H1 (cell line): ENCODE data around the gene BIN1. TPM values are rescaled to one million over a fixed set of nuclear protein-coding genes. Genes with fewer than 3 reads are reported as not detected.
A peak's percentile ranks its signal among the peaks of the same experiment; 100 is the strongest.

ENCODE experiments used
- CTCF ChIA-PET: fragments of 300-600 bp; sonication (Branson Sonifier 250); formaldehyde crosslinking; loops from one replicate; lab custom pipeline; 2021; ENCODE audit not compliant: partially characterized antibody; lab: Charles Lee
- POLR2A ChIA-PET: fragments of 300-600 bp; sonication (Branson Sonifier 250); formaldehyde crosslinking; loops from one replicate; lab custom pipeline; 2021; ENCODE audit warnings: inconsistent platforms; ENCODE audit not compliant: partially characterized antibody; lab: Charles Lee
- DNase-seq, 2 experiments: peaks; one replicate each; pipeline versions ENCODE4 v3.0.0 to v3.0.0-alpha.2; 2010 to 2022; ENCODE audit warnings: low spot score in 2 of 2, low read depth in 1 of 2, mixed read lengths in 1 of 2
- FAIRE-seq: peaks from 2 replicates; lab custom pipeline; 2011; peaks lifted over from hg19 to GRCh38; lab: Jason Lieb, UNC
- H2AFZ ChIP-seq: 2 replicates; pipeline ENCODE4 v1.8.1; 2012; ENCODE audit warnings: low read length, inconsistent platforms
- H2AK5ac ChIP-seq: 2 replicates; pipeline ENCODE4 v1.6.1; 2013; ENCODE audit warnings: low read depth, low read length
- H2BK120ac ChIP-seq: replicated peaks from 2 replicates; pipeline ENCODE3; 2013; ENCODE audit warnings: low read depth, low read length, inconsistent platforms
- H2BK12ac ChIP-seq: 2 replicates; pipeline ENCODE4 v1.6.1; 2013; ENCODE audit warnings: low read depth, low read length
- H2BK15ac ChIP-seq: 2 replicates; pipeline ENCODE4 v1.6.1; 2013; ENCODE audit warnings: low read length
- H2BK20ac ChIP-seq: 2 replicates; pipeline ENCODE4 v1.6.1; 2013; ENCODE audit warnings: low read length
- H2BK5ac ChIP-seq: 2 replicates; pipeline ENCODE4 v1.6.1; 2013; ENCODE audit warnings: low read depth, low read length
- H3K14ac ChIP-seq: 2 replicates; pipeline ENCODE4 v1.6.1; 2013; ENCODE audit warnings: inconsistent platforms; ENCODE audit not compliant: insufficient read length
- H3K18ac ChIP-seq: 2 replicates; pipeline ENCODE4 v1.6.1; 2013; ENCODE audit warnings: low read length; ENCODE audit errors: extremely low read depth
- H3K23ac ChIP-seq: 2 replicates; pipeline ENCODE4 v1.6.1; 2013; ENCODE audit warnings: inconsistent platforms; ENCODE audit not compliant: insufficient read length
- H3K23me2 ChIP-seq: 2 replicates; pipeline ENCODE4 v1.6.1; 2013; ENCODE audit warnings: low read depth, low read length
- H3K27ac ChIP-seq: 2 replicates; pipeline ENCODE4 v1.6.1; 2011; ENCODE audit warnings: low read depth, low read length, inconsistent platforms
- H3K27me3 ChIP-seq, 4 experiments: replicated peaks in 1 of 4; 1 replicate in 1 of 4; 2 replicates in 3 of 4; pipeline versions ENCODE4 v1.6.1 to v1.8.1; 2011 to 2013; ENCODE audit warnings: low read length in 3 of 4, mild to moderate bottlenecking in 3 of 4, inconsistent platforms in 2 of 4, mixed read lengths in 2 of 4, moderate library complexity in 1 of 4; ENCODE audit not compliant: control insufficient read depth in 3 of 4, insufficient read depth in 3 of 4; ENCODE audit errors: extremely low read depth in 1 of 4
- H3K36me3 ChIP-seq, 4 experiments: 2 replicates each; pipeline versions ENCODE4 v1.6.1 to v1.8.1; 2011 to 2013; ENCODE audit warnings: mild to moderate bottlenecking in 4 of 4, low read length in 3 of 4, moderate library complexity in 2 of 4, control low read depth in 1 of 4, inconsistent platforms in 1 of 4; ENCODE audit not compliant: insufficient read depth in 4 of 4, control insufficient read depth in 2 of 4
- H3K4ac ChIP-seq: replicated peaks from 2 replicates; pipeline ENCODE3; 2013; ENCODE audit warnings: low read length, low read depth, mixed read lengths, inconsistent platforms; ENCODE audit not compliant: insufficient read length
- H3K4me1 ChIP-seq, 4 experiments: replicated peaks in 1 of 4; 1 replicate in 1 of 4; 2 replicates in 3 of 4; pipeline versions ENCODE4 v1.6.1 to v1.8.1; 2011 to 2013; ENCODE audit warnings: low read length in 3 of 4, inconsistent platforms in 2 of 4, mixed read lengths in 1 of 4; ENCODE audit not compliant: insufficient read depth in 4 of 4, control insufficient read depth in 3 of 4
- H3K4me2 ChIP-seq, 2 experiments: 2 replicates each; pipeline versions ENCODE4 v1.6.1 to v1.8.1; 2011 to 2013; ENCODE audit warnings: low read depth in 2 of 2, low read length in 2 of 2, control low read depth in 1 of 2, inconsistent platforms in 1 of 2, mild to moderate bottlenecking in 1 of 2; ENCODE audit not compliant: insufficient read depth in 1 of 2
- H3K4me3 ChIP-seq, 4 experiments: fragments of 200-600, 300-600 bp in 1 of 4; sonication (generic), shearing (Covaris generic), sonication (Bioruptor Twin) in 1 of 4; 2 replicates each; pipeline versions ENCODE4 v1.5.1 to v1.8.1; 2011 to 2016; ENCODE audit warnings: low read length in 4 of 4, low read depth in 3 of 4, control low read depth in 2 of 4, inconsistent platforms in 2 of 4, mild to moderate bottlenecking in 2 of 4, mixed read lengths in 1 of 4, moderate library complexity in 1 of 4; ENCODE audit not compliant: insufficient read depth in 2 of 4; ENCODE audit errors: extremely low read depth in 1 of 4
- H3K56ac ChIP-seq: replicated peaks from 2 replicates; pipeline ENCODE3; 2013; ENCODE audit warnings: low read depth, mild to moderate bottlenecking, mixed read lengths, low read length, inconsistent platforms; ENCODE audit not compliant: insufficient read length
- H3K79me1 ChIP-seq: 2 replicates; pipeline ENCODE4 v1.6.1; 2013; ENCODE audit warnings: low read depth, low read length, control low read depth
- H3K79me2 ChIP-seq, 2 experiments: 2 replicates each; pipeline versions ENCODE4 v1.6.1 to v1.8.1; 2012 to 2013; ENCODE audit warnings: low read length in 2 of 2, mild to moderate bottlenecking in 2 of 2, inconsistent platforms in 1 of 2; ENCODE audit not compliant: insufficient read depth in 2 of 2, control insufficient read depth in 1 of 2
- H3K9ac ChIP-seq, 4 experiments: replicated peaks in 1 of 4; 1 replicate in 1 of 4; 2 replicates in 3 of 4; pipeline versions ENCODE4 v1.6.1 to v1.8.1; 2011 to 2013; ENCODE audit warnings: low read depth in 3 of 4, low read length in 3 of 4, control low read depth in 2 of 4, mild to moderate bottlenecking in 2 of 4, moderate library complexity in 2 of 4, inconsistent platforms in 1 of 4; ENCODE audit errors: extremely low read depth in 1 of 4
- H3K9me3 ChIP-seq, 2 experiments: 2 replicates each; pipeline versions ENCODE4 v1.6.1 to v1.8.1; 2012 to 2013; ENCODE audit warnings: mild to moderate bottlenecking in 2 of 2, moderate library complexity in 2 of 2, control low read depth in 1 of 2, inconsistent platforms in 1 of 2, low read depth in 1 of 2, low read length in 1 of 2, mixed read lengths in 1 of 2; ENCODE audit not compliant: insufficient read depth in 2 of 2
- H4K20me1 ChIP-seq, 2 experiments: replicated peaks in 1 of 2; 2 replicates each; pipeline versions ENCODE3 to v1.8.1; 2011 to 2013; ENCODE audit warnings: inconsistent platforms in 2 of 2, low read length in 2 of 2, mild to moderate bottlenecking in 1 of 2; ENCODE audit not compliant: insufficient read depth in 2 of 2, control insufficient read depth in 1 of 2
- H4K5ac ChIP-seq: 2 replicates; pipeline ENCODE4 v1.6.1; 2013; ENCODE audit warnings: low read length, low read depth, mixed read lengths, inconsistent platforms; ENCODE audit not compliant: insufficient read length
- H4K8ac ChIP-seq: 2 replicates; pipeline ENCODE4 v1.8.0; 2013; ENCODE audit warnings: mild to moderate bottlenecking, moderate library complexity, low read length, inconsistent platforms; ENCODE audit not compliant: insufficient read depth; ENCODE audit errors: extremely low read depth
- H4K91ac ChIP-seq: replicated peaks from 2 replicates; pipeline ENCODE3; 2013; ENCODE audit warnings: low read length, mixed read lengths, inconsistent platforms; ENCODE audit not compliant: insufficient read length
- EZH2 ChIP-seq: fragments of 200-600 bp; sonication (generic); IDR thresholded peaks from 2 replicates; pipeline ENCODE4 v1.7.1; 2012; ENCODE audit warnings: low read depth, mild to moderate bottlenecking, moderate library complexity, low read length, inconsistent platforms; ENCODE audit not compliant: severe bottlenecking
- HDAC2 ChIP-seq, 2 experiments: fragments of 300-600 bp in 1 of 2; sonication (generic) in 1 of 2; IDR thresholded peaks; 2 replicates each; pipeline ENCODE4 v1.6.1; 2011 to 2012; ENCODE audit warnings: low read depth in 2 of 2, low read length in 2 of 2, mild to moderate bottlenecking in 2 of 2, moderate library complexity in 2 of 2, borderline replicate concordance in 1 of 2, inconsistent platforms in 1 of 2
- HDAC6 ChIP-seq: IDR thresholded peaks from one replicate; pipeline ENCODE4 v1.7.1; 2012; ENCODE audit warnings: low read depth, mild to moderate bottlenecking, inconsistent platforms, low read length, moderate library complexity
- JUN ChIP-seq: IDR thresholded peaks from 2 replicates; pipeline ENCODE4 v1.6.1; 2011; ENCODE audit warnings: low read depth, mild to moderate bottlenecking, improper control_type of control experiment, low read length
- KDM4A ChIP-seq: IDR thresholded peaks from one replicate; pipeline ENCODE4 v1.7.1; 2012; ENCODE audit warnings: low read depth, mild to moderate bottlenecking, moderate library complexity, low read length, inconsistent platforms; ENCODE audit not compliant: severe bottlenecking
- KDM5A ChIP-seq: fragments of 200-600 bp; IDR thresholded peaks from 2 replicates; pipeline ENCODE4 v1.7.1; 2012; ENCODE audit warnings: mild to moderate bottlenecking, low read length, inconsistent platforms, mixed read lengths
- MAX ChIP-seq: IDR thresholded peaks from 2 replicates; pipeline ENCODE4 v1.6.1; 2012; ENCODE audit warnings: inconsistent platforms
- RAD21 ChIP-seq, 2 experiments: IDR thresholded peaks in 1 of 2; conservative IDR thresholded peaks in 1 of 2; 2 replicates each; pipeline ENCODE4 v1.6.1; 2011; ENCODE audit warnings: low read depth in 2 of 2, low read length in 2 of 2, improper control_type of control experiment in 1 of 2, inconsistent platforms in 1 of 2, mild to moderate bottlenecking in 1 of 2, moderate library complexity in 1 of 2
- RNF2 ChIP-seq: fragments of 200-900, 300-1000 bp; sonication (generic); IDR thresholded peaks from 2 replicates; pipeline ENCODE4 v1.7.1; 2016; ENCODE audit warnings: borderline replicate concordance, low read depth, mild to moderate bottlenecking, antibody characterized with exemption, low read length; ENCODE audit not compliant: poor library complexity, severe bottlenecking; ENCODE audit errors: missing control alignments
- SIX5 ChIP-seq: IDR thresholded peaks from 2 replicates; pipeline ENCODE4 v1.6.1; 2011; ENCODE audit warnings: mild to moderate bottlenecking, low read depth, low read length
- WGBS, 2 experiments: shearing (Covaris generic) in 1 of 2; methylation state at CpG; one replicate each; pipeline versions ENCODE4 v1.1.6 to v1.1.7; 2013 to 2015; ENCODE audit warnings: low lambda C conversion rate in 2 of 2, mixed read lengths in 2 of 2, inconsistent platforms in 1 of 2, low coverage in 1 of 2, missing lambda C conversion rate in 1 of 2; ENCODE audit not compliant: insufficient replicate concordance in 2 of 2, insufficient coverage in 1 of 2, insufficient read length in 1 of 2; ENCODE audit errors: extremely low coverage in 1 of 2, missing lambda C conversion rate in 1 of 2; 5-methylcytosine and 5-hydroxymethylcytosine counted together
- polyA plus RNA-seq, 7 experiments: library from polyadenylated mRNA; depleted of rRNA in 3 of 7; stranded (reverse) in 5 of 7; unstranded in 2 of 7; fragments of >200 nt in 5 of 7; fragments of 200-250 nt in 2 of 7; gene quantifications; 1 replicate in 5 of 7; 2 replicates in 1 of 7; 4 replicates in 1 of 7; pipeline versions ENCODE4 v1.2.1 to v1.2.3, GENCODE V29; 2011 to 2013; ENCODE audit warnings: missing spikeins in 2 of 7, mixed read lengths in 2 of 7
- total RNA-seq: library from RNA; stranded (reverse); fragmentation: NEBNext Ultra II Directional; extraction: Animal tissue kit (Norgen Biotek cat#: 25700); gene quantifications from 2 replicates; pipeline ENCODE4 v1.2.1, GENCODE V29; 2021
- TF ChIP-seq, protein P1 (sequence below): IDR thresholded peaks from 2 replicates; pipeline ENCODE4 v1.6.1; 2011; ENCODE audit warnings: low read length, improper control_type of control experiment

The BIN1 gene
- total and polyA plus RNA-seq, 2 of the 8 experiments (the other 6 are each of a cell fraction or from before 2014, with no cell fraction given), result 23.6 to 35.6 TPM

DNA sequence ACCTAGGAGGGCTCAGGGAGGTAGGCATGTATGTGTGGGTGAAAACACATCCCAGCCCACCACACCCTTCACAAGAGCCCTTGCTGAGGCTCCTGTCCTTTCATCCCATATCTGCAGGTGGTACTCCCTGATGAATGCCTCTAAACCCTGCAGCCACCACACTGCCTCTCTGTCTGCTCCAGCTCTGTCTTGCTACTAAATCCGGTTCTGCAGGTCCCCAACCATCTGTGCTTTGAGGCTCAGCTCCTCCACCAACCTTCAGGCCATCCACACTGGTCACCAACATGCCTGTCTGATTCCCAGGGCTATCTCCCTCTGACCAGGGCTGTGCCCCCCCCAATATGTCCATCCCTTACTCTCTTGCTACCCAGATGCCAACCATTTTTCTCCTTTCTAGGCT lies 92.7 kb downstream of the BIN1 start:
- Histone ChIP-seq H3K27me3 (no peaks in the 10 kb centered on the region), H2AK5ac (no peak overlapping the region), H4K91ac (no peak overlapping the region), H2BK120ac (no peak overlapping the region), H2BK5ac (no peak overlapping the region), H3K18ac (no peak overlapping the region), H3K9ac (no peak overlapping the region), H3K79me2 (no peaks in the 10 kb centered on the region), H2BK15ac (no peak overlapping the region), H3K4ac (no peak overlapping the region), H4K20me1 (no peaks in the 10 kb centered on the region), H3K4me2 (no peak overlapping the region; a peak in 1 of 4 replicates), H4K8ac (no peak overlapping the region), H3K4me1 (peaks cover 0 to 4% (median 0%) of the 10 kb centered on the region in 4 experiments; a peak in 2 of 7 replicates), H3K36me3 (no peaks in the 10 kb centered on the region), H2BK12ac (no peak overlapping the region), H4K5ac (no peak overlapping the region), H2AFZ (0 out of 2 replicates have a peak overlapping the region, but pooled peaks have one; percentile 27), H3K23ac (no peak overlapping the region), H3K14ac (no peak overlapping the region), H3K56ac (no peak overlapping the region), H3K4me3 (no peak overlapping the region), H3K79me1 (no peaks in the 10 kb centered on the region), H3K23me2 (no peaks in the 10 kb centered on the region), H3K27ac (no peak overlapping the region), H3K9me3 (no peaks in the 10 kb centered on the region), H2BK20ac (no peak overlapping the region)
- ChIA-PET CTCF (interaction anchor here (0.9 to 1.3 kb wide), 6 partner anchors 13 to 150 kb away, joined by 3 to 5 read pairs (median 4); no protein-coding TSS in a partner anchor), POLR2A (interaction anchor here (0.8 kb wide), 1 partner anchor 11 kb away, joined by 3 read pairs; no protein-coding TSS in a partner anchor)
- 75% methylated on average over 1 of the region's 1 CpG; no CpG with 5 or more reads in 1 of the 2 experiments for WGBS, 2 experiments
- FAIRE-seq, result no peak
- DNase-seq, result no peak
- TF ChIP-seq RNF2 (no peak), RAD21 (IDR thresholded peaks at IDR 0.05 in 1 of 2, conservative IDR thresholded peaks at IDR 0.05 in 1 of 2; ENCODE audit: low read depth in 2 of 2, low read length in 2 of 2) (no peak), KDM4A (no peak), MAX (no peak), HDAC2 (IDR thresholded peaks at IDR 0.05; ENCODE audit: borderline replicate concordance in 1 of 2, low read depth in 2 of 2, low read length in 2 of 2) (no peak), HDAC6 (no peak), JUN (no peak), KDM5A (no peak), SIX5 (no peak), EZH2 (no peak)
- TF ChIP-seq, protein P1, sequence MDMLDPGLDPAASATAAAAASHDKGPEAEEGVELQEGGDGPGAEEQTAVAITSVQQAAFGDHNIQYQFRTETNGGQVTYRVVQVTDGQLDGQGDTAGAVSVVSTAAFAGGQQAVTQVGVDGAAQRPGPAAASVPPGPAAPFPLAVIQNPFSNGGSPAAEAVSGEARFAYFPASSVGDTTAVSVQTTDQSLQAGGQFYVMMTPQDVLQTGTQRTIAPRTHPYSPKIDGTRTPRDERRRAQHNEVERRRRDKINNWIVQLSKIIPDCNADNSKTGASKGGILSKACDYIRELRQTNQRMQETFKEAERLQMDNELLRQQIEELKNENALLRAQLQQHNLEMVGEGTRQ, result no peak
